Posterior cingulate gyrus (tissue), 11 donors: ENCODE measurements around the gene GRK4.
"Not testable (repeated sequence)": the region's sequence is repeated elsewhere in the genome, so short reads cannot be mapped to it uniquely, and the experiment has no call there.

Source experiments
- DNase-seq, 10 donors: peaks; one replicate each; pipeline versions ENCODE4 v3.0.0 to v3.0.0-alpha.2; 2020 to 2021; ENCODE audit warnings: mixed read lengths in 3 of 10
- intact Hi-C: fragments of 100-400 bp; cut with DNase I; formaldehyde crosslinking; loops from one replicate; pipeline ENCODE4 v1.15.1; 2023

GRK4 gene

DNA sequence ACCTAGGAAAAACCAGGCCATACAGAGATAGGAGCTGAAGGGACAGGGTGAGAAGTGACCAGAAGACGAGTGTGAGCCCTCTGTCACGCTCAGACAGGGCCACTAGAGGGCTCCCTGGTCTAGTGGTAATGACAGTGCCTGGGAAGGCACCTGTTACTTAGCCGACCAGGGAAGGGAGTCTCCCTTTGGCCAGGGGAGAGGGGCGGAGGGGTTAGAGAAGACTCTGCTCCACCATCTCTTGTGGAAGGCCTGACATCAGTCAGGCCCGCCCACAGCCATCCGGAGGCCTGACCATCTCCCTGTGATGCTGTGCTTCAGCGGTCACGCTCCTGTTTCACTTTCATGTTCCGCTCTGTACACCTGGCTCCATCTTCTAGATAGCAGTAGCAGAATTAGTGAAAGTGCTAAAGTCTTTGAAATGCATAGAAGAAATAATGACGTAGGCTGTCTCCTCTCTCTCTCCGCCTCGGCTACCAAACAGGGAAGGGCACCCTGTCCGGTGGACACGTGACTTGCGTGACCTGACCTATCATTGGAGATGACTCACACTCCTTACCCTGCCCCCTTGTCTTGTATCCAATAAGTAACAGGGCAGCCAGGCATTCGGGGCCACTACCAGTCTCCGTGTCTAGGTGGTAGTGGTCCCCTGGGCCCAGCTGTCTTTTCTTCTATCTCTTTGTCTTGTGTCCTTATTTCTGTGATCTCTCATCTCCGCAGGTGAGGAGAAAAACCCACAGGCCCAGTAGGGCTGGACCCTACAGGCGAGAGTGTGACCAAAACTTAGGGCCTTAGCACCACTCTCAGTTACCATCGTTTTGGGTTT, 84.3 kb downstream of the GRK4 start:
- intact Hi-C loops, result no loop called here
- peak in 9 of 10 donors; percentile 37 to 95 (median 72) for DNase-seq

GRCh38 chr4:3051141-3051897, 87.9 kb downstream of the GRK4 start:
- intact Hi-C loops, DNase-seq: not testable (repeated sequence)

GRCh38 chr4:3054169-3054759, 90.9 kb downstream of the GRK4 start:
- intact Hi-C loops, result no loop called here

DNA sequence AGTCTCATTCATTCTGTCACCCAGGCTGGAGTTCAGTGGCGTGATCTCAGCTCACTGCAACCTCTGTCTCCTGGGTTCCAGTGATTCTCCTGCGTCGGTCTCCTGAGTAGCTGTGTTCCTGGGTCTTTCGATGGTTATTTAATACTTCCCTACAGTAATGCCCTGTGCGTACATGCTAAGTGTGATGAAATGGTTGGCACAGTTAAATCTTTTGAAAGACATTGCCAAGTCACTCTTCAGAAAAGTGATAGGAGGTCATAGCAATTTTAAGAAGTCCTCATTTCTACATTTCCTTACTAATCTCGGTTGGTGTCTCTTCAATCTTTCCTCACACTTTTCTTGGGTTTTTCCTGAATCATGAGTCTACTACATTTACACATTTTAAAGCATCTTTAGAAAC, 96.6 kb downstream of the GRK4 start:
- no peak for DNase-seq
- intact Hi-C loops, result no loop called here

More at GRCh38 chr4:3054169-3054759, 90.9 kb downstream of the GRK4 start:
- DNase-seq, result no peak

DNA sequence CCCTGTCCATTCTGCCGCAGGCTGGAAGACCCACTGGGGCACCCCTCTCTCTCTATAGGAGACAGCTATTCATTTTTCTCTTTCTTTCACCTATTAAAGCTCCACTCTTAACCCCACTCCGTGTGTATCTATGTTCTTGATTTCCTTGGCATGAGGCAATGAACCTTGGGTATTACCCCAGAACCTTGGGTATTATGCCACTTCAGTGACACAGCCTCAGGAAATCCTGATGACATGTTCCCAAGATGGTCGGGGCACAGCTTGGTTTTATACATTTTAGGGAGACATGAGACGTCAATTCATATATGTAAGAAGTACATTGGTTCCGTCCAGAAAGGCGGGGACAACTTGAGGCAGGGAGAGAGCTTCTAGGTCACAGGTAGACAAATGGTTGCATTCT, 97.6 kb downstream of the GRK4 start:
- DNase-seq, result no peak

DNA sequence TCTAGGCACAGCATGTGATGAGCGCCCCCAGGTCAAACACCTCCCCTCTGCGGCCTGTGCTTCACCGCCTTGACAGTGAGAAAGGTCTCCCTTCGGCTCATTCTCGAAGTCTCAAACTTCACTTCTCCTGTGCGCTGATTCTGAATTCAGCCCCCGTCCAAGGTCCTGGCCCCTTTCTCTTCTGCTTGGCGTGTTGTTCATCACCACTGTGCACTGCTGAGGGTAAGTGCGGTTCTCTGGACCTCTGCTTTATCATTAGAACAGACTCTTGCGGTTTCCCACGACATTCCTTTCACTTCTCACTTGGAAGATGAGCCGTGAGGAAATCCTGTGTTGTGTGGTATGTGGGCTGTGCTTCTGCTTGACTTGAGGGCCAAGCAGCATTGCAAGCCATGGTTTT, 99.1 kb downstream of the GRK4 start:
- intact Hi-C loops, result no loop called here
- no peak for DNase-seq

More for the DNA sequence above, 97.6 kb downstream of the GRK4 start:
- intact Hi-C loops, result no loop called here

DNA sequence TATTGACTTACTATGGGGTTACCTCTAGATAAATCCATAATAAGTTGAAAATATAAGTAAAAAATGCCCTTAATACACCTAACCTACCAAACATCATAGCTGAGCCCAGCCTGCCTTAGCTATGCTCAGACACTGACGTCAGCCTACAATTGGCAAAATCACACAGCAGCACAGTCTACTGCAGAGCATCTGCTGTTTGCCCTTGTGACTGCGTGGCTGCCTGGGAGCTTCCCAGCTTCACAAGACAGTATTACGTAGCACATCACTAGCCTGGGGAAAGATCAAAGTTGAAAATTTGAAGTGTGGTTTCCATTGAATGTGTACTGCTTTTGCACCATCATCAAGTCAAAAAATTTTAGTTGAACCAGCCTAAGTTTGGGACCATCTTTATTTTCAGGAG, 102.2 kb downstream of the GRK4 start:
- DNase-seq, result no peak
- intact Hi-C loops, result no loop called here

DNA sequence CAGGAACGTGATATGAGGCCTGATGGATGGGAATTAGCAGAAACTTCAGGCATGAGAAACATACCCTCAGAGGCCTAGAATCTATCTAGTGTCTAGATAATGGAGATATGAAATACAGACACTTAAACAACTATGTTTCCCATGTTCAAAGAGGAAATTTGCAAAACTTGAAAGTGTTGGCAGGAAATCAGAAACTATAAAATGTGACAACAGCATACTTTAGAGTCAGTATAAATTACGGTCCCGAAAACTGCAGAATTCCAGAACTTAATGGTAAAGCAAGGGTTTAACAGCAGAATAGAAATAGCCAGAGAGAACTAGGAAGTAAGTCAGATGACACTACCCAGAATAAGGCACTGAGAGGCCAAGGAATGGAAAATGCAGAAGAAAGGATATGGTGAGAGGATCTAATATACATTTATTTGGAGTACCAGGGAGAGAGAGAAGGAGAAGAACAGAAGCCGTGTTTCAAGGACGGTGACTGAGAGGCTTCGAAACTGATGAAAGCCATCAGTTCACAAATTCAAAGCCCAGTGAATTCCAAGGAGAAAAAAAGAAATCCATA, 103.5 kb downstream of the GRK4 start:
- intact Hi-C loops, result no loop called here
- no peak for DNase-seq

DNA sequence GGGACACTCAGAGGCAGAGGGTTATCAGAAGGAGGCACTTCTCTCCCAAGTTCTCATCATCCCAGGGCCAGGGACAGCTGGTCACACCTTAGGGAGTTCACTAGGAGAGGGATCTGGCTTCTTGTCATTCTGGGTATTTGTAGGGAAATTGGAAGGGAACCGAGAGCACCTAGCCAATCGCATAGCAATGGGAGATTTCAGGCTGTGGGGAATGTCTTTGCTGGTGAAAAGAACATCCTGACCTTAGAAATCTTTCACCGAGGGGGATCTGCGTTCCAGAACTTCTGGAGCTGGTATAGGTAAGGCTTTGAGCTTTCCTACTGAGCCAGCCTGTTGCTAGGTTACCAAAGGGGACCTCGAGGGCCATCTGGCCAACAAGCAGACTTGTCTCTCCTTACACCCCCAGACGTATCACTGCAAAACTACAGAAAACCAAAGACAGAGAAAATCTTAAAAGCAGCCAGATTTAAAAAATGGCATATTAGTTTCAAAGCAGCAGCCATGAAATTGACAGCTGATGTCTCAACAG, 104.2 kb downstream of the GRK4 start:
- intact Hi-C loops, result no loop called here
- DNase-seq, result no peak

DNA sequence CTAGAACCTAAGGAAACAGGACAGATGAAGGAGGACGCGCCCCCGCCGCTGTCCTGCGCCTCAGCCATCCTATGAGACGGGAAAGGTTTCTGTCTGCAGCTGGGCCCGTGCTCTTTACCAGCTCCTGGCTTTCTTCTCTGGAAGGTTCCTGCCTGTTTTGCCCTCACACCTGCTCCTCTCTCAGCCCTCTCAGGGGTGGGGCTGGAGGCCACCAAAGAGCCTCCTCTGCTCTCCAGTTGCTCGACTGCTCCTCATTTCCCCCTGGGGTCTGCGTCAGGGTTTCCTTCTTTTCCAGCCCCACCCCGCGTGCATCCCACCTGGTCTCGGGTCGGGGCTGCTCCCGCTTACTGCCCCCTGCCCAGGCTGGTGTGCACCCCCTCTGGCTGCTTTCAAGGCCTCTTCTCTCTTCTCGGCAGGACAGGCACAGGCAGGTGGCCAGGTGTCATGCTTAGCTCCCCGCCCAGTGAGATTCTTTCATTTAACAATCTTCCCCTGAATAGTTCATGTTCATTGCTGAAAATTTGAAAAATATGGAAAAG, 106.4 kb downstream of the GRK4 start:
- DNase-seq, result no peak
- intact Hi-C loops, result no loop called here

GRCh38 chr4:3070709-3071500, 107.5 kb downstream of the GRK4 start:
- no peak for DNase-seq
- intact Hi-C loops, result no loop called here

GRCh38 chr4:3071811-3072210, 108.4 kb downstream of the GRK4 start:
- intact Hi-C loops, result no loop called here
- DNase-seq, result no peak

DNA sequence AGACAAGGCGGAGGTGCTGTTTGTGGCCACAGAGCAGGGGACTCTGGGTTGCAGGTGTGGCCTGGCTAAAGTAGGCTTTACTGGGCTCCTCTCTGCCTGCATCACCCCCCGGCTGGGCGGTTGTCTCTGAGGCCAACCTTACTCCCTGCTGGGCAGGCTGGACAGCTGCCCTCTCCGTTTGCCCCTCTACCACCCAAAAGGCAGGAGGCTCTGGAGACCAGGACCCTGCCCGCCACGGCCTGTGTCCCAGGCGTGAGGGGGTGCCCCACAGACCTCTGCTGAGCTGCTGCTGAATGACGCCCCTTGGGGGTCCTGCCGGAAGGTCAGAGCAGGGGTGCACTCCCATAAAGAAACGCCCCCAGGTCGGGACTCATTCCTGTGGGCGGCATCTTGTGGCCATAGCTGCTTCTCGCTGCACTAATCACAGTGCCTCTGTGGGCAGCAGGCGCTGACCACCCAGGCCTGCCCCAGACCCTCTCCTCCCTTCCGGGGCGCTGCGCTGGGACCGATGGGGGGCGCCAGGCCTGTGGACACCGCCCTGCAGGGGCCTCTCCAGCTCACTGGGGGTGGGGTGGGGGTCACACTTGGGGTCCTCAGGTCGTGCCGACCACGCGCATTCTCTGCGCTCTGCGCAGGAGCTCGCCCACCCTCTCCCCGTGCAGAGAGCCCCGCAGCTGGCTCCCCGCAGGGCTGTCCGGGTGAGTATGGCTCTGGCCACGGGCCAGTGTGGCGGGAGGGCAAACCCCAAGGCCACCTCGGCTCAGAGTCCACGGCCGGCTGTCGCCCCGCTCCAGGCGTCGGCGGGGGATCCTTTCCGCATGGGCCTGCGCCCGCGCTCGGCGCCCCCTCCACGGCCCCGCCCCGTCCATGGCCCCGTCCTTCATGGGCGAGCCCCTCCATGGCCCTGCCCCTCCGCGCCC, 110.0 kb downstream of the GRK4 start:
- DNase-seq, result peak in 2 of 10 donors; percentile 15 to 85
- intact Hi-C loops, result no loop called here

DNA sequence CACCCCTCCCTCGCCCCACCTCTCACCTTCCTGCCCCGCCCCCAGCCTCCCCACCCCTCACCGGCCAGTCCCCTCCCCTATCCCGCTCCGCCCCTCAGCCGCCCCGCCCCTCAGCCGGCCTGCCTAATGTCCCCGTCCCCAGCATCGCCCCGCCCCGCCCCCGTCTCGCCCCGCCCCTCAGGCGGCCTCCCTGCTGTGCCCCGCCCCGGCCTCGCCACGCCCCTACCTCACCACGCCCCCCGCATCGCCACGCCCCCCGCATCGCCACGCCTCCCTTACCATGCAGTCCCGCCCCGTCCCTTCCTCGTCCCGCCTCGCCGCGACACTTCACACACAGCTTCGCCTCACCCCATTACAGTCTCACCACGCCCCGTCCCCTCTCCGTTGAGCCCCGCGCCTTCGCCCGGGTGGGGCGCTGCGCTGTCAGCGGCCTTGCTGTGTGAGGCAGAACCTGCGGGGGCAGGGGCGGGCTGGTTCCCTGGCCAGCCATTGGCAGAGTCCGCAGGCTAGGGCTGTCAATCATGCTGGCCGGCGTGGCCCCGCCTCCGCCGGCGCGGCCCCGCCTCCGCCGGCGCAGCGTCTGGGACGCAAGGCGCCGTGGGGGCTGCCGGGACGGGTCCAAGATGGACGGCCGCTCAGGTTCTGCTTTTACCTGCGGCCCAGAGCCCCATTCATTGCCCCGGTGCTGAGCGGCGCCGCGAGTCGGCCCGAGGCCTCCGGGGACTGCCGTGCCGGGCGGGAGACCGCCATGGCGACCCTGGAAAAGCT, 110.9 kb downstream of the GRK4 start, which contains the start of the genes HTT and HTT-AS:
HTT (plus strand) TSS at position 604 of the 768 bp plus-strand sequence; CDS start at position 749, 145 bp downstream.
HTT-AS (minus strand) TSS at position 461 of the 768 bp plus-strand sequence.
- intact Hi-C loops, result no loop called here
- peak; percentile 90 to 100 (median 96) for DNase-seq

- DNase-seq, result peak in 4 of 10 donors; percentile 26 to 88 (median 66)
- intact Hi-C loops, result no loop called here
Observed at GRCh38 chr4:3074846-3075651, 111.7 kb downstream of the GRK4 start.

DNA sequence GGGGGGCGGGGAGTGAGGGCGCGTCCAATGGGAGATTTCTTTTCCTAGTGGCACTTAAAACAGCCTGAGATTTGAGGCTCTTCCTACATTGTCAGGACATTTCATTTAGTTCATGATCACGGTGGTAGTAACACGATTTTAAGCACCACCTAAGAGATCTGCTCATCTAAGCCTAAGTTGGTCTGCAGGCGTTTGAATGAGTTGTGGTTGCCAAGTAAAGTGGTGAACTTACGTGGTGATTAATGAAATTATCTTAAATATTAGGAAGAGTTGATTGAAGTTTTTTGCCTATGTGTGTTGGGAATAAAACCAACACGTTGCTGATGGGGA, 112.2 kb downstream of the GRK4 start:
- intact Hi-C loops, result no loop called here
- no peak for DNase-seq

GRCh38 chr4:3077796-3078195, 114.4 kb downstream of the GRK4 start:
- DNase-seq, result no peak
- intact Hi-C loops, result no loop called here
